Activated T-cell treated with anti-CD3 and anti-CD28 coated beads for 4 hours (primary cell): ENCODE data around the gene PTMS.
"Not testable (repeated sequence)": the region's sequence is repeated elsewhere in the genome, so short reads cannot be mapped to it uniquely, and the experiment has no call there.

Experiments used
- DNase-seq: peaks from one replicate; pipeline ENCODE4 v3.0.0-alpha.2; 2020

Gene PTMS, protein sequence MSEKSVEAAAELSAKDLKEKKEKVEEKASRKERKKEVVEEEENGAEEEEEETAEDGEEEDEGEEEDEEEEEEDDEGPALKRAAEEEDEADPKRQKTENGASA

GRCh38 chr12:6765634-6766581 lies at the start of gene PTMS:
Gene PTMS (plus strand): TSS chr12:6766363. CDS start chr12:6766706, 343 bp downstream.
- no peak for DNase-seq

- DNase-seq, result no peak
These were observed 49.2 kb upstream of the PTMS start for GRCh38 chr12:6716874-6717437.

- no peak for DNase-seq
These were observed 43.3 kb upstream of the PTMS start for GRCh38 chr12:6722863-6723262.

- peak; percentile 82 for DNase-seq
These were observed 42.4 kb upstream of the PTMS start, which contains the start of gene COPS7A for GRCh38 chr12:6723607-6724408. Gene COPS7A (plus strand): TSS chr12:6724046. CDS start chr12:6724657, 611 bp downstream.

- no peak for DNase-seq
These were observed 41.8 kb upstream of the PTMS start for GRCh38 chr12:6724409-6724797.

- DNase-seq, result no peak
These were observed 40.8 kb upstream of the PTMS start for GRCh38 chr12:6725350-6725749.

DNA sequence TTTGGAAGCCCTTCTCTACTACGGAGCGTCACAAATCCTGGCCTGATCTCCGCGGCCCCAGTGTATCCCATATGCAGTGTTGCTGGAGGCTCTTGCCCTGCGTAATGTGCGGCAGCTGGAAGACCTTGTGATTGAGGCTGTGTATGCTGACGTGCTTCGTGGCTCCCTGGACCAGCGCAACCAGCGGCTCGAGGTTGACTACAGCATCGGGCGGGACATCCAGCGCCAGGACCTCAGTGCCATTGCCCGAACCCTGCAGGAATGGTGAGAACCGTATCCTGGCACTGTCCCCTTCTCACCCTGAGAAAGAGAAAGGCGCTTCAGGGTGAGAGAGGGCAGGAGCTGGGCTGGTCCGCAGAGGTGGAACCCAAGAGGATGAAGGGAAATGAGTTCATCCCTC lies 37.0 kb upstream of the PTMS start:
- no peak for DNase-seq

- no peak for DNase-seq
These were observed 36.0 kb upstream of the PTMS start for GRCh38 chr12:6730169-6730568.

DNA sequence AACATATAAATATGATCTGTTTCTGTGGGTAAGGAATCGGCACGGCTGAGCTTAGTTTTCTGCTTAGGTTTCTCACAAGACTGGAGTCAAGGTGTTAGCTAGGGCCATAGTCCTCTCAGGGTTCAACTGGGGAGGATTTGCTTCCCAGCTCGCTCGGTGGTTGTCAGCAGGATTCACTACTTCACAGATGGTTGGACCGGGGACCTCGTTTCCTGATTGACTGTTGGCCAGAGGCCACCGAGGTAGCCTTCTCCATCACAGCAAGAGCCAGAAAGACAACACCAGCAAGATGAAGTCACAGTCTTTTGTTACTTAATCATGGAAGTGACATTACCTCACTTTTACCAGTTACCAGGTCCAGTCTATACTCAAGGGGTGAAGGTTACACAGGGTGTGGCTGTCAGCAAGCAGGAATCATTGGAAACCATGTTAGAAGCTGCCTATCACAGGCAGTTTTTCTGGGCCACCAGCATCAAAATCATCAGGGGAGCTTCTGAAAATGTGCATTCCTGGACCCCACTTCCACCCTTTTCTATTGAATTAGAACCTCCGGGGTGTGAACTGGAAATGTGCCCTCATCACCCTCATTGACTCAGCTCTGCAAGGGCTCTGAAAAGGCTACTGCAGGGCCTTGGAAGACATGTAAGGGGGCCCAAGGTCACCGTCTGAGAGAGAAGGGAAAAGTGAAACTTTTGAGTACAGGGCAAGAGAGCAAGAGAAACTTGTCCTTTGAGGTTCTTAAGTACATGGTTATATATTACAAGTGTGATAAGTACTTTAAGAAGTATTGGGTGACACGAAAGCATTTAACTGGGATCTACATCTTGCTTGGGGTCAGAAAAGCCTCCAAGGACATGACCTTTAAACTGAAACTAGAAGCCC lies 31.4 kb upstream of the PTMS start:
- DNase-seq, result no peak

- DNase-seq, result no peak
These were observed 30.5 kb upstream of the PTMS start for GRCh38 chr12:6735448-6736191.

DNA sequence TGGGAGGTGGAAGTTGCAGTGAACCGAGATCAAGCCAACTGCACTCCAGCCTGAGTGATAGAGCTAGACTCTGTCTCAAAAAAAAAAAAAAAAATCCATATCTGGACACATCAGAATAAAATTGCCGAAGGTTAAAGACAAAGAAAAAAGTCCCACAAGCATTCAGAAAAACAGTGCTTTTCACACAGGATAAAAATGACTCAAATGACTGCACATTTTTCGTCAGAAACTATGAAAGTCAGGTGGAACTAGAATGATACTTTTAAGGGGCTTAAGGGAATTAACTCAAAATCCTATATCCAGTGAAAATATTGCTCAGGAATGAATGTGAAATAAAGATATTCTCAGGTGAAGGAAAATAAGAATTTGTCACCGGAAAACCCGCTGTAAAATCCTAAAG lies 29.4 kb upstream of the PTMS start:
- DNase-seq, result no peak

DNA sequence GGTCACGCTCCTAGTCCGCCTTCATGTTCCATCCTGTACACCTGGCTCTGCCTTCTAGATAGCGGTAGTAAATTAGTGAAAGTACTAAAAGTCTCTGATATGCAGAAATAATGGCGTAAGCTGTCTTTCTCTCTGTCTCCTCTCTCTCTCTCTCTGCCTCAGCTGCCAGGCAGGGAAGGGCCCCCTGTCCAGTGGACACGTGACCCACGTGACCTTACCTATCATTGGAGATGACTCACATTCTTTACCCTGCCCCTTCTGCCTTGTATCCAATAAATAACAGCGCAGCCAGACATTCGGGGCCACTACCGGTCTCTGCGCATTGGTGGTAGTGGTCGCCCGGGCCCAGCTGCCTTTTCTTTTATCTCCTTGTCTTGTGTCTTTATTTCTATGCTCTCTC lies 24.1 kb upstream of the PTMS start:
- DNase-seq, result not testable (repeated sequence)

DNA sequence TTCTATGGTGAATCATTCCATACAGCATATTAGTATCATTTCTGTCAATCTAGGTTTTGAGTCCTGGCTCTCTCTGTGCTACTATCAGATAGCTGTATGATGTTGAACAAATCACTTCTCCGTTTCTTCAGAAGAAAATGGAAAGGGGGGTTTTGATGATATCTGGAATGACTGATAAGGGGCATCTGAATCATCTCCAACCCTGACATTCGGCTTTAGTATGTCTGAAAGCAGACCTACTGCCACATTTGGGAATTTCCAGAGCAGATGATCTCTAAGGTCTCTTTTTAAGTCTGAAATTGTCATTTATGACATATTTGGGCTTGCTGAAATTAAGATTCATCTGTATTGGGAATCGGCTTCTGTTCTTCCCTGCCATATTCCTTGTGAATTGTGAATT lies 23.3 kb upstream of the PTMS start:
- DNase-seq, result no peak

GRCh38 chr12:6743300-6743699 lies 22.9 kb upstream of the PTMS start:
- not testable (repeated sequence) for DNase-seq

DNA sequence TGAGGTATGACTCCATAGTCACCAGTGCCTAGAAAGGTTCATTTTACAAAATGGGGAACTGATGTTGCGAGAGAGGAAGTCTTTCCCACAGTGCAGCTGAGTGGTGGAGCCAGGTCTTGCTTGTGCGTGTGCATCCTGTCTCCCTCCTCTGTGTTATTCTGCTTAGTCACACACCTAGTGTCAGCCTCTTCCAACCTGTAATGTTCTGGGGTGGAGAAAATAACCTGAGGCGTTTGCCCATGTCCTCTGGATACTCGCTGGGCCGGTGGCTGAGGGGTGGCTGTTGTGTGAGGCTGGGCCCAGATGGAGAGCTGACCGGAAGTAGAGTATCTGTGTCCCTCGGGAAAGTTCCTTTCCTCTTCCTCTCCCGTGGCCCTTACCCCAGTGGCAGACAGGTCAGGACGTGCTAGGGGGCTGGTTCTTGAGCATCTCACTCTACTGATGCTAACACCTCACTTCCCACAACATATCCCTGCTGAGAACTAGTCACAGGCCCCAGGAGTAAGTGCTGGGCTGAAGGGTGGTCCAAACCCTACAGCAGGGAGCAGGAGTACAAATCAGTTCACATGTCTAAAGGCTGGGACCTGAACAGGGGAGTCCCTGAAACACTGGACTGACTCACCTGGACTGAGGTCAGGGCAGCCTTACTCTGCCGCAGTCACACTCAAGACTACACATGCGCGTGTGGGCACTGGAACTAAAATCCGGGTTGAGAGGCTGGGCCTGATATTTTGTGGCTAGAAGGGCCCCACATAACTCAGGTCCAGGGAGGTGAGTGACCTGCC lies 20.2 kb upstream of the PTMS start:
- DNase-seq, result no peak

DNA sequence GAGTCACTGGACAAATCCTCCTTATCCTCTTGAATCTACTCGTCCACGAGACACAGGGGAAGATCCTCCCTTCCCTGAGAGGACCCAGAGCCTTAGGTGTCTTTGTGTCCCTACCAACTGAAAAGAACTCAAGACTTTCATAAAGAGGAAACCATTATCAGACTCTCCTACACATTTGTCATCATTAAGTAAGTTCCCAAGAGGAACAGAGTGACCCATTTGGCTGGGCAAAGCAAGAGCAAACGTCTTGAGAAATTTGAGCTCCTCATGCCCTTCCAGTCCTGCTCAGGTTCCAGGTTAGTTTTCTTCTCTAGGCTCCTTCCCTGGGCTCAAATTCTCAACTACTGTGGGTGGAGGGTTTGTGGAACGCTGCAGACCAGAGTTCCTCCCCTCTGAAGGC lies 18.9 kb upstream of the PTMS start:
- DNase-seq, result no peak

DNA sequence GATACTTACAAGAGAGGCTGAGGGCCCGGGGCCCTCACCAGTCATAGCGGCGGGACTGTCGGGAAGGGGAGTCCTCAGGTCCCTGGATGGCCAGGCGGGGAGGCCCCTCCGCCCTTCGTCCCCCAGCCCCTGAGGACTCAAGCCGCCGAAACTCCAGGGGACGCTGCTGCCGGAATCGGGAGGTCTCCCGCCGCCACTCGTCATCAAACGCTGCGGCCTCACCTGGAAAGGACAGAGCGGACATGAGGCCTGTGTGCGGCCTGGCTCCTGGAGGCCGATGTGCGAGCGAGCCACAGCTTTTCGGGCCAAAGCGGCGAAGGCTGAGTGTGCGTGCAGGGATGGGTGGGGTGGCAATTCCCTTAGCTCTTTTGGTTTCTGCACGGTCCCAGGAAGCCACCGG lies 17.4 kb upstream of the PTMS start:
- no peak for DNase-seq

- DNase-seq, result no peak
These were observed 15.7 kb upstream of the PTMS start for GRCh38 chr12:6750506-6750905.

GRCh38 chr12:6751767-6752166 lies 14.4 kb upstream of the PTMS start:
- DNase-seq, result no peak

DNA sequence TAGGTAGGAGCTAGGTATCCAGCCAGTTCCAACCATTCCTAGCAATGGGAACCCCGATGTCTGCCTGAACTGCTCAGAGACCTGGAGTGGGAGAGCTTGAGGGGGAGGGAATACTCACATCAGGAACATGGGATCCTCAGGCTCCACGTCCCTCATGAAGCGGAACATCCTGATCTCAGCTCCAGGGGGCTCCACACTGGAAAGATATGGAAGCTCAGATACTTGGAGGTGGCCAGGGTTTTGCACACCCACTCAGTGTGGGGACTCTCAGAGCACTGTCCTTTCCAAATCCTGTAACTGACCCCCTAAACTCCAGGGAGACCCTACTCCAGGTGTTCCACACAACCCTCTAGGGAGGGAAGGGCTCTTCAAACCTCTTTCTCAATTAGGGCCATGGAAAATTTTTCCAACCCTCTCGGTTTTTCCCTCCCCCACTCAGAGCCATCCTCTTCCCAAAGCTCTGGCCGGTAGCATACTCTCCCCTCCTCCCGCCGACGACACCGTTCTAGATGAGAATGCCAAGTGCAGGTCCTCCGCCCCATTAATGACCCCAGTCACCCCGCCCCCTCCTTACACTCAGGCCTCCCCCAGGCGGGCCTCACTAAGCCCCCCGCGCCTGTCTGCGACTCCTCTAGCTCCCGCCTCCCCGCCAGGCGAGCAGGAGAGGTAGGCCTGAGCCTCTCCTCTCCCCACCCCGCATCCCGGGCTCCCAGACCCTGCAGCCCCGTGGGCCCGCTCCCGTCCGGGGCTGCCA lies 13.8 kb upstream of the PTMS start:
- no peak for DNase-seq
